GM19043 (cell line): Measurements from ENCODE around the gene RAX2.
"Not testable (repeated sequence)": the region's sequence is repeated elsewhere in the genome, so short reads cannot be mapped to it uniquely, and the experiment has no call there.

Source experiments
- ATAC-seq: cut with Tn5 transposase; IDR thresholded peaks from one replicate; pipeline ENCODE4 v1.9.1; 2021; ENCODE audit warnings: low read depth; ENCODE audit not compliant: unreplicated experiment

RAX2 gene

DNA sequence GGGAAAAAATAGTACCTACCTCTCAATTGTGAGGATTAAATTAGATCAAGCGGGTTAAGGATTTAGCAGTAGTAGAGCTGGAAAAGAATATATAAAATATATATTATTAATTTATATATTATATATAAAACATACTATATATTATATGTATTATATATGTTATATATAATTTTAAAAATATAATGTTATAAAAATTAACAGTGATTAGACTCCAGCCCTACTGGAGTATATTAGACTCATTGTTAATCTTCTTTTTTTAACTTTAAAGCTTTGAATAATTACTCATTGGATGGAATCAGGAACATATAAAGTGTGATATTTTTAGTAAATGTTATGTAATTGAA, 9.9 kb downstream of the RAX2 start:
- no peak for ATAC-seq

DNA sequence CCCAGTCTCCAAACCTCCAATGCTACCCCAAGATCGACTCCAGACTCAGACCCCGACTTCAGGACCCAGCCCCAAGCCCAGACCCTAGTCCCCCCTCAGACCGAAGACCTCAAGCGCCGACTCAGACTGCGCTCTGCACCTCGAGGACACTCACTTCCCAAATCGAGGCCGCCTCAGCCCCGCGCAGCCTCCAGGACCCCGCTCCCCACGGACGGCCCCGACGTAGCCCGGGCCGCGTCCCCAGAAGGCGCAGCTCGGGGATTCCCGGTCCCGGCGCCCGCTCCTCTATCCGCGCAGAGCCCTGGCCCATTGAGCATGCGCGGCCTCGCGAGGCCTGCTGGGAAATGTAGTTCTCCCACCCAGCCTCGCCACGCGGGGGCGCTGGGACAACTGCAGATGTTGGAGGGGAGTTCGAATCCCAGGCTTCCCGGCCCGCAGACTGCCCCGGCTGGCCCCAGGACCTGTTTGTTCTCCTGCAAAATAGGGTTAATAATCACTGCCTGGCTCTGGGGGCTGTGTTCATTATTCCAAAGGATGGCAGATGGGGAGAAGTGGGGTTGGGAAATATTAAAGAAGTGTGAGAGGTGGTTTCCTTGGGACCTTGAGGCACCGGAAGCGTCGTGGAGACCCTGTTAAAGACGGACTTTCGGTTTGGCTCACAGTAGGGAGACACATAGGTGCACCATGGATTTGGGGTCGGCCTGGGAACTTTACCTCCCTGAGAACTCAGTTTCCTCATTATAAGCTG, 10.5 kb downstream of the RAX2 start, which contains the start of gene APBA3:
APBA3 (minus strand) TSS at position 311 of the 748 bp plus-strand sequence. CDS start 1,428 bp downstream, outside the sequence.
- no peak for ATAC-seq

DNA sequence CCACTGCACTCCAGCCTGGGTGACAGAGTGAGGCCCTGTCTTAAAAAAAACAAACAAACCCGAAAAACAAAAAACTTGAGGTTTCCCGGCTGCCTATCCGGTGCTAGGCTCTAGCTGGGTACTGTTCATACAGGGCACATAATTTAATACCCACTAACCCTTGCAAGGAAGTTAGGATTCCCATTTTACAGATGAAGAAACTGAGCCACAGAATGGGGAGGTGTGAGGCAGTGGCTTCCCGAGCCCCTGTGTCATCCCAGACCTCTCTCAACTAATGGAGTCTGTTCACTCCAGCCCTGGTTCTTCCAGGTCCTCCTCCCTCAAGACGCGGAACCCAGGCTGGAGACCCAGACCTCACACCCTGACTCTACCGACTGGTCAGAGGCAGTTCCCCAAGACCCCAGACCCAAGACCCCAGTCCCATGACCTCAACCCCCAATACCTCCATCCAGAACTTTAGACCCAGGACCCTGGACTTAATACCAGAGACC, 11.1 kb downstream of the RAX2 start:
- no peak for ATAC-seq

DNA sequence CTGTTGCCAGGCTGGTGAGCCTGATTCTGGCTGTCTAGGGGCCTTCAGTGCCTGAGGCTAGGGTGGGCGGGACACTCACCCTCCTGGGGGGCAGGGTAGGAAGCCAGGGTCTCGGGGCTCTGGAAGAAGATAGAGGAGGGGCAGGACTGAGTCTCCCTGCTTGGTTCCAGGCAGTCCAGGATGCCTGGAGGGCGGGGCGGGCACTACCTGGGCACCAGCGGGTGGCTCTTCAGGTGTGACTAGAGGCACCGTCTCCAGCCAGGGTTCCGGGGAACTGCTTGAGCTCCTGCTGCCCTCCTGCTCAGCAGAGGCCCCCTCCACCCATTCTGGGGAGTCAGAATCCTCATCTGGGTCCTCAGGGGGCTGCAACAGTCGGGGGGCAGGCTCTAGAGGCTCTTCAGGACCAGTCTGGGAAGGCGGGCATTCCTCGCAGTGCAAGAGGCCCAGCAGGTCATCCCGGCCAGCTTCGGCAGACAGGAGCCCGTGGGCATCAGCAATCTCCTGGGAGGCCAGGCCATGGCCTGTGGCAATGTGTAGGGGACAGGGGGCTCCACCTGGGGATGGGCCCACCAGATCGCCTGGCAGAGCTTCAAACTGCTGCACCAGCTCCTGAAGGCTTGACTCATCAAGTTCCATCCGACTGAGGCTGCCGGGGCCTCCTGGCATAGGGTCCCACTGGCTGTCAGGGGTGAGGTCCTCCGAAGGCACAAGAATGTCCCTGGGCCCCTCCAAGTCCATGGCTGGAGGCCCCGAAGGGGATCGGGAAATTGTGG, 12.4 kb downstream of the RAX2 start:
- ATAC-seq: no peak

DNA sequence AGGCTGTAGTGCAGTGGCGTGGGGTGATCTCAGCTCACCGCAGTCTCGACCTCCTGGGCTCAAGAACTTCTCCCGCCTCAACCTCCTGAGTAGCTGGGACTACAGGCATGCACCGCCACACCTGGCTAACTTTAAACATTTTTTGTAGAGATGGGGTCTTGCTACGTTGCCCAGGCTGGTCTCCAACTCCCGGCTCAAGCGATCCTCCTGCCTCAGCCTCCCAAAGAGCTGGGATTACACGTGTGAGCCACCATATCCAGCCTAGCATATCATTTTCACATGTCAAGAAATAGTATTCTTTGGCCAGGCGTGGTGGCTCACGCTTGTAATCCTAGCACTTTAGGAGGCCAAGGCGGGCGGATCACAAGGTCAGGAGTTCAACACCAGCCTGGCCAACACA, 13.7 kb downstream of the RAX2 start:
- ATAC-seq: not testable (repeated sequence)

DNA sequence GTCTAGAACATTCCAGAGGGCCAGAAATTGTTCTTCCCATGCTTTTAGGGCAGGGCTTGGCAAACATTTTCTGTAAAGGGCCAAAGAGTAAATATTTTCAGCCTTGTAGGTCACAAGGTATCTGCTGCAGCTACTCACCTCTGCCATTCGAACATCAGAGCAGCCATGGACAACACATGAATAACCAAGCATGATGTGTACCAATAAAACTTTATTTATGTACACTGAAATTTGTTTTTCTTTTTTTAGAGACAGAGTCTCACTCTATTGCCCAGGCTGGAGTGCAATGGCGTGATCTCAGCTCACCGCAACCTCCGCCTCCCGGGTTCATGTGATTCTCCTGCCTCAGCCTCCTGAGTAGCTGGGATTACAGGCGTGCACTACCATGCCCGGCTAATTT, 14.3 kb downstream of the RAX2 start:
- not testable (repeated sequence) for ATAC-seq

DNA sequence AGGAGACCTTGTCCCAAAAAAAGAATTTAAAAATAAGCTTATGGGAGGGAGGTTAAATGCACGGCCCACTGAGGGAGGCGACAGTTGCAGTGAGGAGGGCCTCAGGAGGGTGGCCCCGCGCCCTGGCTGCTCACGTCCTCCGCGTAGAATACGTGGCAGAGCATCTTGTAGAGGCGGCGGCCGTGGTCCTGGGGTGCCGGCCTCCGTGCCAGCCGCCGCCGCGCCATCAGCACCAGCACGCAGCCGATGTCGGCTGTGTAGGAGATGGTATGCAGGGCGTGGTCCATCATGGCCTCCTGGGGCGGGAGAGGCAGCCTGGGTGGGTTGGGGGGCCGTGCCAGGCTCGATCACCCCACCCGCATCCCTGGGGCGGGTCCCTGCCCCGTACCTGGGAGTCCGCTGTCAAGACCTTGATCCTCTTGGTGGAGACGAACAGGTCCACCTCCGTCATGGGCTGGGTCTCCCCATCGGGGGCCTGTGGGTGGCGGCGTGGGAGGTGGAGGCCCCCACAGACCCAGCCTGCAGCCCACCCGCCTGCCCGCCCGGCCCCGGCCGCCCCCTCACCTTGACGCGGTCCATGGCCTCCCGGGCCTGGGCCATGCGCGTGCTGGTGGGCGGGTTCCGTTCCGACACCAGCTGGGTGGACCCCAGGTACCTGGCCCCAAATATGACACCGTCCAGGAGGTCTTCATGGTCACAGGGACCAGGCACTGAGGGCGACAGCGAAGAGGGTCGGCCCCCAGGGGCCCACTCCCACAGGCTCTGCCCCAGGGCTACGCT, 18.2 kb downstream of the RAX2 start:
- ATAC-seq: no peak

DNA sequence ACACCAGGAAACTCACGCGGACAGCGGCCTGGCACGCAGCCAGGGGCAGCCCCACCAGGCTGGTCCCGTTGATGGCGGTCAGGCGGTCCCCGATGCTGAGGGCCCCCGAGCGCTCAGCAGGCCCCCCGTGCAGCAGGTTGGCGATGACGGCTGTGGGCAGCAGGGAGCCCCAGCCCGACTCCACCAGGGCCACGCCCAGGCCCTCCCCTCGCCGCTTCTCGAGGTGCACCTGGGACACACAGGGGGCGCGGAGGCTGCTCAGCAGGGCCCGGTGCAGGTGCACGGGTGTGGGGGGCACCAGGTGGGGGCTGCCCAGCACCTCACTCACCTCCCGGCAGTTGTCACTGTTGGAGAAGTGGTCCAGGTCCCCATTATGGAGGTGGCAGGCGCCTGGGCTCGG, 19.5 kb downstream of the RAX2 start:
- no peak for ATAC-seq

DNA sequence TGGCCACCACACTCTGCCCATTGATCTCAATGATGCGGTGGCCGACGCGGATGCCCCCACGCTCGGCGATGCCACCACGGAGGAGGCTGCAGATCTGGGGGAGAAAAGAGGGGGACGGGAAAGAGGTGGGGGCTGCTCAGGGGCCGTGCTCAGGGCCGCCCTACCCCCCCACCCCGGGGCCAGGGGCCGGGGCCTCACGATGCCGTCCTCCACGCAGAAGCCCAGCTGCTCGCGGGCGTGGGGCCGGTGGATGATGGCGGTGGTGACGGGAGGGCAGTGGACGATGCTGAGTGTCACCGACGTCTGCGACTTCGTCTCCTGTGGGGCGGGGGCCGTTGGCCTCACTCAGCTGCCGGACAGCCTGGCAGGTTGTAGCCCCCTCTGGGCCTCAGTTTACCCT, 20.8 kb downstream of the RAX2 start:
- ATAC-seq: no peak

DNA sequence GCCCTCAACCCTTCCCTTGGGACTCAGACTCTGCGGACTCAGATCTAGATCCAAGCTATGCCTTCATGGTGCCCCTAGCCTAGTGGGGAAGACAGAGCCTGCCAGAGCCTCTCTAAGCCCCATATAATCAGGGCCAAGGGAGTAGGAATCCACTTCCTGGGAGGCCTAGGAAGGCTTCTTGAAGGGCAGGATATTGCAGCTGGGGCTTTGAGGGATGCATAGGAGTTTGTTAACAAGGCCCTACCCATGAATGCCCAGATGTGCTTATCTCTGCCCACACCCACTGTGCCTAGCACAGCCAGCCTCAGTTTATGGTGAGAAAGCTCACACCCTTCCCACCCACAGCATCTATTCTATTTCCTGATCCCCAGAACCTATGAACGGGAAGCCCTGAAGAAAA, 21.8 kb downstream of the RAX2 start:
- ATAC-seq: no peak

DNA sequence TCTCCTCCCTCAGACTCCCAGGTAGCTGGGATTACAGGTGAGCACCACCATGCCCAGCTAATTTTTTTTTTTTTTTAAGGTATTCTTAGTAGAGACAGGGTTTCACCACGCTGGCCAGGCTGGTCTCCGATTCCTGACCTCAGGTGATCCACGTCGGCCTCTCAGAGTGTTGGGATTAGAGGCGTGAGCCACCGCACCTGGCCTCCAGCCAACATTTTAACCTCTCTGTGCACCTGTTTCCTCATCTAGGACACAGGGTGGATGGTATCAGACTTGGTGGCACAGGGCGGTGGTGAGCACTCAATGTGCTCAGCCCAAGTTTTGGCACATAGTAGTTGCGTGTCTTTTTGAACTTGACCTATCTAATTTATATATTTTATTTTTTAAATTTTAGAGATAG, 23.1 kb downstream of the RAX2 start:
- no peak for ATAC-seq

DNA sequence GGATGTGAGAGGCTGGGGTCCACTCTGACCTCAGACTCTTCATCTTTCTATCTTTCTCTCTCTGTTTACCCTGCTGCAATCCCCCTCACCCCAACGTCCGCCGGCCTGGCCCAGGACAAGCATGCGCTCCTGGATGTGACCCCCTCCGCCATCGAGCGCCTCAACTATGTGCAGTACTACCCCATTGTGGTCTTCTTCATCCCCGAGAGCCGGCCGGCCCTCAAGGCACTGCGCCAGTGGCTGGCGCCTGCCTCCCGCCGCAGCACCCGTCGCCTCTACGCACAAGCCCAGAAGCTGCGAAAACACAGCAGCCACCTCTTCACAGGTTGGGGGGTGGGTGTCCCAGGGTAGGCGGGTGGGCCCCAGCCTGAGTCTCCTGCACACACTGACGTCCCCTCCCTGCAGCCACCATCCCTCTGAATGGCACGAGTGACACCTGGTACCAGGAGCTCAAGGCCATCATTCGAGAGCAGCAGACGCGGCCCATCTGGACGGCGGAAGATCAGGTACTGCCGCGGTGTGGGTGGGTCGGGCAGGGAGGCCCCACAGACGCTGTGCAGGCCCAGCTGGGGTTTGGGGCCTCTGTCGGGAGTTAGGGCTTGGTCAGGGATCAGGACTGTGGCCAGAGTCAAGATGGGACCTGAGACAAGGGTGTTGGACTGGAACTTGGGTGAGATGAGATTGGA, 25.5 kb downstream of the RAX2 start:
- no peak for ATAC-seq

DNA sequence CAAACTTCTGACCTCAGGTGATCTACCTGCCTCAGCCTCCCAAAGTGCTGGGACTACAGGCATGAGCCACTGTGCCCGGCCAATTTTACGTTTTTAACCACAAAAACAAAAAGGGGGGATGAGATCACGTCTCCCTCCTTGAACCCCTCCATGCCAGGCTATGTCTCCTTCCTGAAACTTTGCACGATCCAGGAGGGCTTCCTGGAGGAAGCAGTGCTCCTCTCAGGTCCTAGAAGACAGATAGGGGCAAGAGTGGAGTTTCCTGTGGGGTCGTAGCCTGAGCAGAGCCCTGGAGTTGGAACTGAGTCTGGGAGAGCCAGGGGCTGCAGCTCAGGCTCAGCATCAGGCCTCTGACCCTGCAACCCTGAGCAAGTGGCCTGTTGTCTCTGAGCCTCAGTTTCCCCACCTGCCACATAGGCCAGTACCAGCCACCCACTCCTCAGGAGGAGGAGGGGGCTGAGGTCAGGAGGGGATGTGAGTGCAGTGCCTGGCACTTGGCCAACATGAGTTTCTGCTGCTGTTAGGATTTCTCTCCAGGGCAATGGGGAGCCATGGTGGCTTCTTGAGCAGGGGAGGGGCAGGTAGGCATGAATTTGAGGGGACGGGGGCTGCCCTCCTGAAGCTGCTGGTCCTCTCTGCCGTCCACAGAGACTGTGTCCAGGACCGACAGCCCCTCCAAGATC, 26.5 kb downstream of the RAX2 start:
- ATAC-seq: no peak

DNA sequence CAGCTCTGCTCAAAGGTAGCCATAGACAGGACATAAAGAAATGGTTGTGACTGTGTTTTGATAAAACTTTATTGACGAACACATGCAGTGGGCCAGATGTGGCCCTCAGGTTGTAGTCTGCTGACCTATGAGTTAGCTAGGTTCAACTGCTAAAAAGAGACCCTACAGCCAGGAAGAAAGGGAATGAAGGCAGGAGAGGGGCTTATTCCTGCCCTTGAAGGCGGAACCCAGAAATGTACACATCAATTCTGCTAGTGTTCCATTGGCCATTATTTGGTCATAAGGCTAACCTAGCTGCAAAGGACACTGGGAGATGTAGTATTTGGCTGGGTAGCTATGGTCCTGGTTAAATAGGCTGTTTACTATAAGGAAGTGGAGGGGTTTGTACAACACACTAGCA, 28.5 kb downstream of the RAX2 start:
- no peak for ATAC-seq

DNA sequence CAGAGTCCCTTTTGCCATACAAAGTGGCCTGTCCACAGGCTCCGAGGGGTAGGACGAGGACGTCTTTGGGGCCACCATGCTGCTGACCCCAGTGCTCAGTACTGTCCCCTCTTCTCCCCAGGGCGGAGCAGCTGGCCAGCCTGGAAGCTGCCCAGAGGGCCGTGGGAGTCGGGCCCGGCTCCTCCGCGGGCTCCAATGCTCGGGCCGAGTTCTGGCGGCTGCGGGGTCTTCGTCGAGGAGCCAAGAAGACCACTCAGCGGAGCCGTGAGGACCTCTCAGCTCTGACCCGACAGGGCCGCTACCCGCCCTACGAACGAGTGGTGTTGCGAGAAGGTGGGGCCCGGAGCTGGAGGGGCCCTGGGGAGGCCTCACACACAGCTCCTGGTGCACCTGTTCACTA, 31.6 kb downstream of the RAX2 start:
- no peak for ATAC-seq

DNA sequence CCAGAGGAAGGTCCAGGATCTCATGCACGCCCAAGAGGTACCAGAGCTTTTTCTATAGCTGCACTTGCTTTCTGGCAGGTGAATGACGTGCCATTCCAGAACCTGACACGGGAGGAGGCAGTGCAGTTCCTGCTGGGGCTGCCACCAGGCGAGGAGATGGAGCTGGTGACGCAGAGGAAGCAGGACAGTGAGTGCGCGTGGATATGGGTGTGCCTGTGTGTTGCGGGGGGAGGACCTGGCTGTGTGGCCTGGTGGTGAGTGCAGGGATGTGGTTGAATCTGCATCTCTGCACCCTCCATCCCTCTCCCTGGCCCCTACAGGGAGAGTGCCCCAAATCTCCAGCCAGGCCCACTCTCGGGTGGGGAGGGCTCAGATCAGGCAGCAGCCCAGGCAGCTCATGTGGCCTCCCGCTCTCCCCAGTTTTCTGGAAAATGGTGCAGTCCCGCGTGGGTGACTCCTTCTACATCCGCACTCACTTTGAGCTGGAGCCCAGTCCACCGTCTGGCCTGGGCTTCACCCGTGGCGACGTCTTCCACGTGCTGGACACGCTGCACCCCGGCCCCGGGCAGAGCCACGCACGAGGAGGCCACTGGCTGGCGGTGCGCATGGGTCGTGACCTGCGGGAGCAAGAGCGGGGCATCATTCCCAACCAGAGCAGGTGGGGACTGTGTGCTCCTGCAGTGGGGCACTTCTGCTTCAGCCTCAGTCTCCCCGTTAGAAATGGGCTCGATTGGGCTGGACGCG, 33.4 kb downstream of the RAX2 start:
- no peak for ATAC-seq

DNA sequence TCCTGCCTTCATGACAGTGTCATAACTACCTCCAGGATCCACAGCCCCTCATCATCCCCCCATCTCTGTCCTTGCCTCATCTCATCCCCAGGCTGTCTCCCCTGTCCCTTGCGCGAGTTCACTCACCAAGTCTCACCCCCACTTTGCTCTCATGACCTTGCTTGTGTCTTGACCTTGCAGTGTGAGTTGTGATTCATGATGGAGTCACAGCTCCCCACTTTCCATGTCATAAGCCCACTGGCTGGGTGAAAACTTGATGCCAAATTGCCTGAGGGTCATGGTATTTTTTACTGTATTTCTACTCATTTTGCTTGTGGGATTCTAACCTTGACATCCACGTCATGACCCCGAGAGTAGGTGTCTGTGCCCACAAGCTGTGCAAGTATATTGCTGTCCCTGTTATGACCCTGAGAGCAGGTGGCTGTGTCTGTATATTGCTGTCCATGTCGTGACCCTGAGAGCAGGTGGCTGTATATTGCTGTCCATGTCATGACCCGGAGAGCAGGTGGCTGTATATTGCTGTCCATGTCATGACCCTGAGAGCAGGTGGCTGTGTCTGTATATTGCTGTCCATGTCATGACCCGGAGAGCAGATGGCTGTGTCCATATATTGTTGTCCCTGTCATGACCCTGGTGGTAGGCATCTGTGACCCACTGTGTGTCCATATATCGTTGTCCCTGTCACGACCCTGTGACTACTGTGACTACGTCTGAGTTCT, 34.4 kb downstream of the RAX2 start:
- no peak for ATAC-seq

DNA sequence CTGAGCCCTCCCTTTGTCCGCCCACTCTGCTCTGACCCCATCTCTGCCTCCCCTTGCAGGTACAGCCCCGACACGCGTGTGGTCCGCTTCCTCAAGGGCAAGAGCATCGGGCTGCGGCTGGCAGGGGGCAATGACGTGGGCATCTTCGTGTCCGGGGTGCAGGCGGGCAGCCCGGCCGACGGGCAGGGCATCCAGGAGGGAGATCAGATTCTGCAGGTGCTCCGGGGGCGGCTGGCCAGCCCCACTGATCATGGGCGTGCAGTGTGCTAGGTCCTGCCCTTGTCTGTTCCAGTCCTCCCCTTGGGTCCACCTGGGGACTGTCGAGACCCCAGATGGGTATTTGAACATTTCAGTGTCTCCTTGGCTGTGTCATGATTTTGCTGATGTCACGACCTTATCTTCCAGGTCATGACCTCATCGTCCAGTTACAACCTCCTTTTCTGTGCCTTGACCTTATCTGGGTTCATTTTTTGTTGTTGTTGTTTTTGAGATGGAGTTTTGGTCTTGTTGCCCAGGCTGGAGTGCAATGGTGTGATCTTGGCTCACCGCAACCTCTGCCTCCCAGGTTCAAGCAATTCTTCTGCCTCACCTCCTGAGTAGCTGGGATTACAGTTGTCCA, 35.8 kb downstream of the RAX2 start:
- no peak for ATAC-seq

DNA sequence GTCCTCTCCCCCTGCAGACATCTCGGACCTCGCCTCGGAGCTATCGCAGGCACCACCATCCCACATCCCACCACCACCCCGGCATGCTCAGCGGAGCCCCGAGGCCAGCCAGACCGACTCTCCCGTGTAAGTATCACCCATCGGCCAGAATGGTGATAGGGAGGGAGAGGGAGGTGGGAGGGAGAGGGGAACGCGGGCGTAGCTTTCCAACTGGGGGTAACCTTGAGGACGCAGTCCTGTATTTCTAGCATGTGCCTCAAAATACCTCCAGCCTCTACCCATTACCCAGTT, 37.8 kb downstream of the RAX2 start:
- no peak for ATAC-seq
